NB4 (cell line): ENCODE data around the gene PGA5.

Experiments
- CTCF ChIP-seq: IDR thresholded peaks from one replicate; pipeline ENCODE4 v1.5.1; 2012; ENCODE audit warnings: low read depth, low read length
- MAX ChIP-seq: IDR thresholded peaks from 2 replicates; pipeline ENCODE4 v1.6.1; 2011; ENCODE audit warnings: low read depth, low read length
- MYC ChIP-seq: IDR thresholded peaks from 2 replicates; pipeline ENCODE4 v1.6.1; 2011; ENCODE audit warnings: low read depth, low read length
- POLR2A ChIP-seq: IDR thresholded peaks from 2 replicates; pipeline ENCODE4 v1.6.1; 2011; ENCODE audit warnings: mild to moderate bottlenecking; ENCODE audit not compliant: insufficient read length; ENCODE audit errors: extremely low read depth

GRCh38 chr11:61275191-61275590 is 34.2 kb downstream of the PGA5 start:
- no peak for TF ChIP-seq POLR2A
- TF ChIP-seq MAX = no peak
- TF ChIP-seq CTCF = no peak
- TF ChIP-seq MYC = no peak
